HG02981 (cell line): ENCODE results near the gene TALDO1.

Experiments
- ATAC-seq: cut with Tn5 transposase; IDR thresholded peaks from one replicate; pipeline ENCODE4 v1.9.1; 2021; ENCODE audit warnings: mild to moderate bottlenecking, moderate library complexity; ENCODE audit not compliant: unreplicated experiment

TALDO1 gene

DNA sequence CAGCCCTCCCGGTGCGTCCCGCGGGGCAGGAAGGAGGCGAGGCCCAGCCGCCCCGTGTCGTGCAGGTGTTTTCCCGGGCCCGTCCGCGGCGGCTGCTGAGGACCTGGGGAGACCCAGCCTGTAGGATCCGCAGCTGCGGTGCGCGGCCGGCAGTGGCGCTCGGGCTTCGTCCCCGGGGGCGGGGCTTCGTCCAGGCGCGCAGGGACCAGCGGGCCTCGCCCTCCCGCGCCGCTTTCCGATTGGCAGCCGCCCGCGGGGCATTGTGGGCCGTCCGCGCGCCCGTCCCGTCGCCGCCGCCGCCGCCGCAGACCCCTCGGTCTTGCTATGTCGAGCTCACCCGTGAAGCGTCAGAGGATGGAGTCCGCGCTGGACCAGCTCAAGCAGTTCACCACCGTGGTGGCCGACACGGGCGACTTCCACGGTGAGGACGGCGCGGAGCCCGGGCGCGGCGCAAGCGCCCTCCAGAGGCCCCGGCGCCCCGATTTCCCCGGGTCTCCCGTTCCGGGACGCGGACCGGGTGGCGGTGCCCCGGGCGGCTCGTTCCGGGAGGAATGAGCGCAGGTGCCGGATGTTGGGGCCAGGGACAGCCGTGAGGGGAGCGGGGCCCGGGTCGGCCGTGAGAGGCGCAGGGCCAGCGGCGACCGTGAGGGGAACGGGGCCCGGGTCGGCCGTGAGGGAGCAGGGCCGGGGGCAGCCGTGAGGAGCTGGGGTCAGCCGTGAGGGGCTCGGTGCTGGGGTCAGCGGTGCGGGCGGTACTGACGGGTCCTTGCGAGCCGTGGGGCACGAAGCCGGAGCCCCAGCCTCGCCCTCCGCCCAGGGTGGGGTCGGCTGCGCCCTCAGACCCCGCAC lies at the start of gene TALDO1:
TALDO1 (plus strand) TSS at position 307 of the 849 bp plus-strand sequence; CDS start at position 325, 18 bp downstream.
- ATAC-seq = peak; percentile 90

DNA sequence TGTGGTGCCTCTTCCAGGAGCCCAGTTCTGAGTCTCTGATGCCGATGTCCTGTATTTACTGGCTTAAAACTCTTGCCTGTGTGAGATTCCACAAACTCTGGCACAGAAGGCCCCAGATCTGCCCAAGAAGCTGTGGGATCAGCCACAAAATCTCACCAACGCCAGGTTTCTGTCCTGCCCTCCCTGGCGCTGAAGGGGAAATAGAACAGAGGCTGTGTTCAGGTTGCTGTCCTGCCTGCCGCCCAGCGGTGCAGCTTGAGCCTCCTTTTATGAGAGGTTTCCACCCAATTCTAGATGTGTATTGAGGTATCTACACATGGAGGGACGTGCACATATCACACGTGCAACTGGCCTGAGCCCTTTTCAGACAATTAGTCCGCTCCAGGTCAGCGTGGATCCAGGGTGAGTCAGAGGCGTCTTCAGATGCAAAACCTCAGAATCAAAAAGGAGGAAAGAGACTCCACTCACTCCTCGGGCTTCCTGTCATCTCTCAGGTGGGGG lies 49.4 kb upstream of the TALDO1 start:
- ATAC-seq = no peak

DNA sequence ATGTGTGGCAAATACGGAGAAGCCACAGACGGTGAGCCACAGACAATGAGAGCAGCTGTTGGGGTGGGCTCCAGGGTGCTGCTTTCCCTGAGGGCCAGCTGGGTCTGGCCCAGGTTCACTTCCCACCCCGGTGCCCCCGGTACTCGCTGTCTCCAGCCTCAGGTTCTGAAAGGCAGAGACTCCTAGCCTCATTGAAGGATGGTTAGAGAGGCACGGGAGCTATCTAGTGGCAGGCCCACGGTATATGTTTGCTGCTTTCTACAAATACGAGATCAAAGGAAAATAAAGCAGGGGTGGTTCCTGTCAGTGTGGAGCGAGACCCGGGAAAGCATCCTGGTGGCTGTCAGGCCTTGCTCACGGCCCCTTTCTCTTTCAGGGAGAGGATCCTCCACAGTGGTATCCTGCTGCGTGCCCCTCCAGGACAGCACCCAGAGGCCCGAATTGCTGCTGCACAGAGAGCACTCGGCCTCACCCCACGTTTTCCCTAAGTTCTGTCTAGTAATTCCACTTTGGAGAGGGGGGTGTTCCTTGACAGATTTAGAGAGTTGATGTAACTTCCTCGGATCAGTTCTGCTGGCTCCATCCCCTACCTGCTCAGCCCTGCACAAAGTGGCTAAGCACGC lies 48.7 kb upstream of the TALDO1 start:
- no peak for ATAC-seq

DNA sequence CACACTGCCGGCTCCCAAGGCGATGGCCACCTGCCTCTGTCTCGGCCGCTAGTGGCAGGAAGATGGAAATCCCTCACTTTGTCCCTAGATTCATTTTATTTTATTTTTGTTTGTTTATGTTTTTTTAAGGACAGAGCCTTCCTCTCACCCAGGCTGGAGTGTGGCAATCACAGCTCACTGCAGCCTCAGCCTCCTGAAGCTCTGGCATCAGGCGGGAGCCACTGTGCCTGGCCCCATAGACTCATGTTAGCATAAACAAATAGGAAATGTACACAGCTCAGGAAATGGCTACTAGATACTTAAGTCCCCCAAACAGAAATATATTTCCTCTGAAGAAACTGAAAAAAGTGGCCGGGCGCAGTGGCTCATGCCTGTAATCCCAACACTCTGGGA lies 48.2 kb upstream of the TALDO1 start:
- no peak for ATAC-seq

DNA sequence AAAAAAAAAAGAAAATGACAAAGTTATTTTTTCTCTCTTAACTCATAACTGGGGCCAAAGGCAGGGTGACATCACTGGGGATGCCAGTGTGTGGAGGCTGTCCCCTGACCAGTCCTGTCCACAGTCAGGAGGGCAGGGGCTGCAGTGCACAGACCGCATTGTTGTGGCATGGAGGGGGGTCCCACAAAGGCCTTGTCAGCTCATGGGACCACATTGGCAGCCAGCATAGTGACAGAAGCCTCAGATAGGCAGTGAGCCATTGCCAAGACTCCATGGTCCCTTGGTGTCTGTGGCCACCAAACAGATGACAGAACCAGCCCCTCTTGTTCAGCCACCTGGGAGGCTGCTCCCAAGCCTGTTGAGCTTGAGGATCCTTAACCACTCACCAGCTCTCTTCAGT lies 47.5 kb upstream of the TALDO1 start:
- ATAC-seq = no peak

DNA sequence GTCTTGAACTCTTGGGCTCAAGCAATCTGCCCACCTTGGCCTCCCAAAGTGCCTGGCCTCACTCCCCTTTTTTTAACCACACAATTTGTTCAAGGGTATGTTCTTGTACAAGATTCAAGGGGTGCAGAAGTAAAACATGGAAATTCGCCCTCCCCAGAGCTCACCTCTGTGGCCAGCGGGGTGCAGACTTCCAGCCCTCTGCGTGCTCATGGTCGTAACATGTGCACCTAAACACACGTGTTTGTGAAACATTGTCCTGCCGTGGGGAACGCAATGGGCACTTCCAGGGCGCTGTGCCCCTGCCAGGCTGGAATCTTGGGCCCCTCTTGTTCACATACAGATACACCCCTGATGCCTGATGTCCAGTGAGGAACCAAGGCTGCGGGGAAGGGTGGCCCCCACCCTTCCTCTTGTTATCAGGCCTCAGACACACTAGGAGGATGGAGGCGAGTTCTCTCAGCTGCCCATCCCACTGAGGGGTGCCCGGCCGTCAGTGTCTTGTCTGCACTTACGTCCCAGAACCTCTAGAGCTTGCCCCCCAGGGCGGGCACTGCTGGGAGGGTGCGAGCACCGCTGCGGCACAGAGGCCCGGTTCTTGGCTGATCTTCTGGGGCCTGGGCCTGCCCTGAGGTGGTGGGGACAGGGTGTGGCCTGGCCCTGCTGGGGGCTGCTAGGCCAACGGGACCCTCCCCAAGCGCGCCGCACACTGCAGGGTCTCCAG lies 45.4 kb upstream of the TALDO1 start:
- no peak for ATAC-seq

DNA sequence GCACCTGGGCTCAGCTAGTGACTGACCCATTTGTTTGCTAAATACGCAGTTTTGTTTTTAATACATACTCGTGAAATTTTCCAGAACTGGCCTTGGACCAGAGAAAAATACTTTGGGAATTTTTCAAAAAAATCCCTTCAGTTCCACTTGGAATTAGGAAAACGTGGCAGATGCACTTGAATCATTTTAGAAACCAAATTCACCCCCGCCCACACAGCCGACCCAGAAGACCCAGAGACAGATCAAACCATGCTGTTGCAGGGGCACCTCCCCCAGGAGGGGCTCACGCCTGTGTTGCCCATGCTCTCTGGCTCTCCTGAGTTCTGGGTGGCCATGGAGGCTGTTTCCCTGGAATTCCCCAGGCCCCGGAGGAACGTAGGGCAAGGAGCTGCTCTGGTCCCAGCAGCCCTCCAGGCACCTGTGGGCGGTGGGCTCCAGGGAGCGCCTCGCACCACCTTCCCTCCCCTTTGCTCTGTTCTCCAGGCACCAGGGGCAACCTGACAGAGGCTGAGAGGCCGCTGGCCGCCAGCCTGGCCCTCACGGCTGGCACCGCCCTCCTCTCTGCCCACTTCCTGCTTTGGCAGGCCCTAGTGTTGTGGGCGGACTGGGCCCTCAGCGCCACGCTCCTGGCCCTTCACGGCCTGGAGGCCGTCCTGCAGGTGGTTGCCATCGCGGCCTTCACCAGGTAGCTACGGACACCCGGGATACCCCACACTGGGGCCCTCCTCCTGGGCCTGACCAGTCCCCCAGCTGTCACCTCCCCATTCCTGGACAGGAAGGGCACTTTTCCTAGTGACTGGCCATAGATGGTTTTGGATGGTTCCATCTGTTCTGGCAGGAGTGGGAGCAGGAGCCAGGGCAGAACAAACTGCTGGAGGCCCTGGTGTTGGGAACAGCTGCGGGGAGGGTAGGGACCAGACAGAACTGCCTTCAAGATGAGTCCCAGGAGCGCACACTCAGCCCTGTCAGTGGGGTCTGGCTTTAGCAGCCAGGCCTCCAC lies 44.5 kb upstream of the TALDO1 start:
- no peak for ATAC-seq

DNA sequence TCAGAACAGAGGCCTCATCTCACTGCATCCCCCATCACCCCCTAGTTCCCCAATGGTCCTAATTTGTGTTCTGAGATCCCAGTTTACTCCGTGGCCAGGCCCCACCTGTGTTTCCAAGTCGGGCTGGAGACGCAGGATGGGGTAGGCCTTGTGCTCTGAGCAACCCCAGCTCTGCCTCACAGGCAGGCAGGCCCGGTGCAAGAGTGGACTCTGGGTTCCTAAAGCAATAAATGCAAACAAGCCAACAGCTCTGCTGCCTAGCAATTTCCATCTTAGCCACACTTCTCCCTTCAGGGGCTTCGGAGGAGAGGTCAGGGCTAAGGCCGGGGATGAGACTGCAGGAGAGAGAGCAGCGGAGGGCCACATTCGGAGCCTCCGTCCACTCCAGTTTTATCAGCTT lies 43.8 kb upstream of the TALDO1 start:
- ATAC-seq = no peak

DNA sequence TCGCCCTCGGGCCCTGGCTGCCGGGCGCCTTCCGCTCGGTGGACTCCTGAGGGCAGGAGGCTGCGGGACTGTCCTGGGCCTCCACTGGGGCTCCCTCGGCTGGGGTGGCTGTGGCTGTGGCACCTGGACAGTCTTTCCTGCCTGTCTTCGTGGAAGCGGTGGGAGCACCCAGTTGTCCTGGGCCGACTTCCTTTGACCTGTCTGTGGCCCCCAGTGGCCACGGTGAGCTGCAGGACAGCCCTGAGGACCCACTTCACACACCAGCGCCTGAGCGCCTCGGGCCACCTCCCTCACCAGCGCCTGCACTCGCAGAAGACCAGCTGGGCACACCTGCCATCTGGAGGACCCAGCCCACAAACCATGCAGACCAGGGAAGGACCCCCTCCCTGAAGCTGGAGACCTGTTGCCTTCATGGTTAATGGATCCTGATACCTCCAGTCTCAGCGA lies 43.0 kb upstream of the TALDO1 start:
- no peak for ATAC-seq

DNA sequence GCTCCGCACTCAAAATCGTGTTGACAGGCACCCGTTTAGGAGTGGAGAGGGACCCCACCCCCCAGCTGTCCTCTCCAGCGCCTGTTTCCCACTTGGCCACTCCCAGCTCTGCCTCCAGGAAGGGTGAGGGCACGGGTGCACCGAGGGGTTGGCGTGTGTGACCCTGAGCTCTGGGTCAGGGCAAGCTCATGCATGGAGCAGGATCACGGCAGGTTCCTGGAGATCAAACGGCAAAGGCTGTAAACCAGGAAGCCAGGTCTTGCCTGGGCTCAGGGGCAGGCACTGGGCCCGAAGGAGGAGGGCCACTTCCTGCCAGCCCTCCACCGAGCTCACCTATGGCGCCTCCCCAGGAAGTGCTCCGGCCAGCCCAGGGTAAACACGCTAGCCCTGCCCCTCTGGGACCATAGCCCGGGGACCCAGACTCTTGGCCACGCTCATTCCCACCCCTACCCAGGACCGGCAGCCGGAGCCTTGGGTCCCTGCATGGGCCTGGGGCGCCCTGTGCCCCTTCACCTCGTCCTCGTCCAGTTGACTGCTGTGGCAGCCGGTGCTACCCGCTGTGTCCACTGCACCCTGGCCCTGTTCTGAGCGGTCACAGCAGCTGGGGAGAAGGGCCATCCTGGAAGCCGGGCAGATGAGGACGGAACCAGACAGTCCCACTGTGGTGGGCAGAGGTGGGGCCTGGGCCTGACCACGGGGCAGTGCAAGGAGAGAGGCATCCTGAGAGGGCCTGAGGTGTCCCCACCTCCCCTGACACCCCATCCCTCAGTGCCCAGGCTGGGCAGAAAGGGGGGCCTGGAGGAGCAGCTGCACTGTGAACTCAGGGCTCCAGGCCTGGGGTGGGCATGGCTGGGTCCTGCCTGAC lies 42.3 kb upstream of the TALDO1 start:
- no peak for ATAC-seq

DNA sequence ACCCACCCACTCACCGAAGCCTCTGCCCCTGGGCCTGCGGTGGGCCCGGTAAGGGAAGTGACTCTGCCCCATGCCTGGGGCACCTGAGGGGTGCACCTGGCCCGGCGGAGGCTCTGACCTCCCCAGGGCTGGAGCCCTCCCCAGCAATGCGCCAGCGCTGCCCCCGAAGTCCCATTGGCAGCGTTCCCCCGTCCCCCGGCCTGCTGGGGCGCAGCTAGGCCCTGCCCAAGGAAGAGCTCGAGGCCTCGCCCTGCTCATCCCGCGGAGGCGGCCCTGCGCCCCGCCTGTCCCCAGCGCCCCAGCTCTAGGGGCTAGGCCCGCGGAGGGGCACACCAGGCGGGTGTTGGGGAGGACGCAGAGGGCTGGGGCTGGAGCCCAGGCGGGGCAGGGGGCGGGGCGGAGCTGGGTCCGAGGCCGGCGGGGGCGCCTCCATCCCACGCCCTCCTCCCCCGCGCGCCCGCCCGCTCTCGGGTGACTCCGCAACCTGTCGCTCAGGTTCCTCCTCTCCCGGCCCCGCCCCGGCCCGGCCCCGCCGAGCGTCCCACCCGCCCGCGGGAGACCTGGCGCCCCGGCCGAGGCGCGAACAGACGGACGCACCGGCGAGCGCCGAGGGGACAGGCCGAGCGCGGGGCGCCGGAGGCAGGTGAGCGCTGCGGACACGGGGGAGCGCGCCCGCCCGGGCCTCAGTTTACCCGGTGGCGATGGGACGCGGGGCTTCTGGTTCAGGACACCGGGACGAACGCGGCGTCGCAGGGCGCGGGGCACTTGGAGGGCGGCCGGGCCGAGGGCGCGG lies 41.4 kb upstream of the TALDO1 start, which contains the start of gene EPS8L2:
EPS8L2 (plus strand) TSS at position 586 of the 793 bp plus-strand sequence. CDS start 3,177 bp downstream, outside the sequence.
- no peak for ATAC-seq

DNA sequence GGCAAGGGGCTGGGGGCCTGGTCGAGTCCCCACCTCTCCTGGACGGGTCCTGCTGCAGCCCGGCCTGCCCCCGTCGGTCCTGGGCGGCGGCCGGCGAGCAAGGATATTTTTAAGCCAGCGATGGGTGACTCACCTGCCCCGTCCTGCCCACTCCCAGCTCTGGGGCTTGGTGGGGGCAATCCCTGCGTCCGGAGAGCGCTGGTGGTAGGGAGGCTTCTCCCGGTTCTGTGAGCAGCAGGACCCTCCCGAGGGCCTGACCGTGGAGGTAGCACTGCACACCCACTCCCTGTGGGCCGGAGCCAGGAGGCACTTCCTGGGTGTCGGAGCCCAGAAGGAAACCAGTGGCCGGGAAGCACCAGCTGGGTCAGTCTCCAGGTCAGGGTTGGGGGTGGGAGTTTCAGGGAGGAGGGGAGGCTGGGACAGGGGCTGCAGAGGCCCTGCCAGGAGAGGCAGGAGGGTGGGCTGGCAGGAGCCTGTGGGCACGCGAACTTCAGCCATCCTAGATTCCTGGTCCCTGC lies 40.8 kb upstream of the TALDO1 start:
- no peak for ATAC-seq

DNA sequence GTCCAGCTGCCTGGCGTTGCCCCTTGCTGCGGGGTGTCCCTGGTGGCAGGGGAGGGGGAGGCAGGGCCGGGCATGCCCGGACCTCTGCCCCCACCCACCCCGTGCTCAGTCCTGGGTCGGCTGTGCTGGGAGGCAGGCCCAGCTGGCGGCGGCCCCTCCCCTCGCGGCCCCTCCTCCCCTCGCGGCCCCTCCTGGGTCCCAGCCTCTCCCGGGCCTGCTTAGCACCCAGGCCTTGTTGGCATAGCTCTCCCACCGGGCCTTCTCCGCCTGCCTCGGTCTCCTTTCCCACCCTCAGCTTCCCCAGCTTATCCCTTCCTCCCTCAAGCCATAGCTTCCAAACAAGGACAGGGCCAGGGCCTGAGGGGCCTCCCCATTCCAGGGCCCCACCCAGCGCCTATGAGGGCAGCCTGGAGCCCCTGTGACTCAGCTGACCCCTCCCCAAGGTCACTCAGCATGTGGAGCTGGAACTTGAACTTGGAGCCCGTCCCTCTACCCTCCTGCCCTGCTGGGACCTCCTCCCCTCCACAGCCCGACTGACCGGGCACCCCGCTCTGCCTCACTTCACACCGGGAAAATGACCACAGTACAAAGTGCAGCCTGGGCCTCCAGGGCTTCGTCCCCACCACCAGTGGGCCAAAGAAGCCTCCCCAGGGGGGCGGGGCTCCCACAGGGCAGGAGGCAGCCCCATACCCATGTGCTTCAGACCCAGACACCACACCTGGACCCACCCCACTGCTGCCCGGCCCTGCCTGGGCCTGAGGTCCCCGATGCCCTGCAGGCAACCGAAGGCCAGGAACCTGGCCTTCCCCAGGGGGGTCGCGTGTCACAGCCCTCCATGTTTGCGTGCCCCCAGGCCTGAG lies 40.1 kb upstream of the TALDO1 start:
- ATAC-seq = no peak

DNA sequence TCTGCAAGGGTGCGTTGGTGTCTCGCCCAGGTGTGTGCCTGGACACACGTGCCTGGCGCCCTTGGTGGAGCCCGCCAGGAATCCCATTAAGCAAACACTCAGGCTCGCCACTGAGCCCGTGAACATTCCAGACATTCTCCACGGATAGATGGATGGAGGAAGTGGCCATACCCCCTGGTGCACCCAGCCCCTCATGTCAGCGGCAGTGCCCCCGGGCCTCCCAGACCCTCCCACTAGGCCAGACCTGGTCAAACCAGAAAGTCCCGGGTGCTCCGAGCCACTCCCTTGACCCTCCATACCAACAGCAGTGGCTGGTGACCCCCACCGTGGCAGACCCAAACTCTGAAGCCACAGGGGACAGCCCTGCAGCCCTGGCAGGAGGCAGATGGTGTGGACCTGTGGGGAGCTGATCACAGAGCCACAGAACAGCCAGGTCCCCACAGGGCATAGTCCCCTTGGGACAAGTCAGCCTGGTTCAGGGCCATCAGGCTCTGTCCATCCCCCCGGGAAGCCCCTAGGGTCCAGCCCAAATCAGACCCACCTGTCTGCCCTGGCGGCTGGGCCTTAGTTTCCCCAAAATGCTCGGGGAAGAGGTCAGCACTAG lies 39.3 kb upstream of the TALDO1 start:
- ATAC-seq = no peak

DNA sequence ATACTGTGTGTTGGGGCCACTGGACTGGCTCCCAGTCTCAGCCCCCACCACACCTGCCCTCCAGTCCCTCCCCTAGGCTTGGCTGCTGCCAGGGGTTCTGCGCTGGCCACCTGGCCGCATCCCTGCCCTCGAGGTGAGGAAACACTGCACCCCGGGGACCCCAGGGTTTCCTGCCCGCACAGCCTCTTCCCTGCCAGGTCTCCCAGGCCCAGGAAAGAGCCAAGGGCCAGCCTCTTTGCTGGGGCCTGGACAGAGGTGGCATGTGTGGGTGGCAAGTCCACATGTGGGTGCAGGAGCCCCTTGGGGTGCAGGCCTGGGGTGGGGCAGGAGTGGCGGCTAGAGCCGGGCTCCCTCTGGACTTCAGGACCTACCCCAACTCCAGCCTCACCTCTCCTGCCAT lies 38.8 kb upstream of the TALDO1 start:
- no peak for ATAC-seq

DNA sequence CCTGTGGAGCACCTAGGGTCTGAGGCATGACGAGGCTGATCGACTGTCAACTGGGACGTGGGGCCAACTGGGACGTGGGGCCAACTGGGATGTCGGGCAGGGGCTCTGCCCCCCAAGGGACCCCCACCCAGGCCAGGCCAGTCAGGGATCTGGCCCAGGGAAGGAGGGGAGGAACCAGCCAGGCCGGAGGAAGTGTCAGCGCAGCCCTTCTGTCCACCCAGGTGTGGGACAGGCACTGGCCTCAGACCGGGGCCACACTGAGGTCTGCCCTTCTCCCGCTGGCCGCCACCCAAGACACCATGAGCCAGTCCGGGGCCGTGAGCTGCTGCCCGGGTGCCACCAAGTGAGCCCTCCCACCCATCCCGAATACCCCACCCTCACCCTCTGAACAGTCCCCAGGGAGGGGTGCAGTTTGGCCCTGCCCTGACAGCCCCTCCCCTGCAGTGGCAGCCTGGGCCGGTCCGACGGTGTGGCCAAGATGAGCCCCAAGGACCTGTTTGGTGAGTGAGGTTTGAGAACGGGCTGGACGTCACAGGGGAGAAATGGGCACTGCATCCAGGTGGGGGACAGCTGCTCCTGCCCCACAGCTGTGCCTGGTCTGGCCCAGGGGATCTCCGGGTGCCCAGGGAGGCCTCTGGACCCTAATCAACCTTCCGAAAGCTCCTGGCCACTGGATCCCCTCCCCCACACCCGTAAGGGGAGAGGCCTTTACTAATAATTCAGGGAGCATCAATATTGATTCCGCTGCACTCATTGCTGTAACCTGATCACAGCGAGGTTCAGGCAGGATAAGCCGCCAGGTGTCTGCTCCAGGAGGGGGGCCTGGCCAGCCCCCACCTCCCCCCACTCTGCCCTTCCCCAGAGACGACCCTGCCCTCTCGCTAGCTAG lies 37.9 kb upstream of the TALDO1 start:
- ATAC-seq = no peak
